CD4-positive, alpha-beta T cell (primary cell): ENCODE data around the gene TMA16. TPM values are rescaled to one million over a fixed set of nuclear protein-coding genes. Genes with fewer than 3 reads are reported as not detected.

ENCODE experiments used
- ATAC-seq: fragments of 200-7000 bp; cut with Tn5 transposase; one replicate; pipeline ENCODE4 v1.10.0; 2022; ENCODE audit warnings: mild to moderate bottlenecking; ENCODE audit not compliant: poor library complexity
- CTCF ChIA-PET: fragments of 350-600 bp; sonication (Branson Sonifier 250); formaldehyde crosslinking; loops from one replicate; lab custom pipeline; 2021; ENCODE audit warnings: antibody characterized with exemption, inconsistent platforms; lab: Charles Lee
- POLR2A ChIA-PET: fragments of 350-600 bp; sonication (Branson Sonifier 250); formaldehyde crosslinking; loops from one replicate; lab custom pipeline; 2021; ENCODE audit warnings: antibody characterized with exemption, inconsistent platforms; lab: Charles Lee
- DNase-seq, 14 experiments: peaks; one replicate each; pipeline ENCODE4 v3.0.0-alpha.2; 2013 to 2020; ENCODE audit warnings: mixed read lengths in 2 of 14
- H3K27ac ChIP-seq, 2 donors: one replicate each; pipeline versions ENCODE4 v1.5.1 to v1.7.0; 2013; ENCODE audit warnings: low read length in 2 of 2, low read depth in 1 of 2, mild to moderate bottlenecking in 1 of 2
- H3K27me3 ChIP-seq, 2 experiments: 1 replicate in 1 of 2; 2 replicates in 1 of 2; pipeline versions ENCODE4 v1.6.1 to v1.7.0; 2013; ENCODE audit warnings: low read length in 2 of 2, control low read depth in 1 of 2, mild to moderate bottlenecking in 1 of 2, moderate library complexity in 1 of 2; ENCODE audit not compliant: insufficient read depth in 2 of 2, control insufficient read depth in 1 of 2
- H3K36me3 ChIP-seq: one replicate; pipeline ENCODE4 v1.6.1; 2013; ENCODE audit warnings: low read length, control low read depth; ENCODE audit not compliant: insufficient read depth
- H3K4me1 ChIP-seq: one replicate; pipeline ENCODE4 v1.6.1; 2013; ENCODE audit warnings: low read length, control low read depth; ENCODE audit not compliant: insufficient read depth
- H3K4me3 ChIP-seq: one replicate; pipeline ENCODE4 v1.5.1; 2013; ENCODE audit warnings: mild to moderate bottlenecking, low read length, moderate library complexity
- H3K9me3 ChIP-seq, 2 experiments: 1 replicate in 1 of 2; 2 replicates in 1 of 2; pipeline versions ENCODE4 v1.6.1 to v1.7.0; 2013; ENCODE audit warnings: low read length in 2 of 2, mild to moderate bottlenecking in 2 of 2, control low read depth in 1 of 2, moderate library complexity in 1 of 2; ENCODE audit not compliant: control insufficient read depth in 1 of 2, insufficient read depth in 1 of 2
- H3K27ac Mint-ChIP-seq: one replicate; pipeline ENCODE4 v1.8.0; 2020; ENCODE audit warnings: mixed read lengths
- H3K27me3 Mint-ChIP-seq: one replicate; pipeline ENCODE4 v1.8.0; 2021; ENCODE audit warnings: mixed read lengths
- H3K36me3 Mint-ChIP-seq: one replicate; pipeline ENCODE4 v1.8.0; 2021; ENCODE audit warnings: low read depth, mixed read lengths
- H3K4me1 Mint-ChIP-seq: one replicate; pipeline ENCODE4 v1.8.0; 2021; ENCODE audit warnings: low read depth, mixed read lengths
- H3K4me3 Mint-ChIP-seq: one replicate; pipeline ENCODE4 v1.8.0; 2020; ENCODE audit warnings: mild to moderate bottlenecking, mixed read lengths
- H3K9me3 Mint-ChIP-seq: one replicate; pipeline ENCODE4 v1.8.0; 2020; ENCODE audit warnings: mixed read lengths
- intact Hi-C, 2 experiments: fragments of 100-400 bp; cut with DNase I in 1 of 2; cut with micrococcal nuclease in 1 of 2; formaldehyde crosslinking; loops; one replicate each; pipeline versions ENCODE4 v1.15.1 to v1.9.0; 2023 to 2025; cut with DNase I, micrococcal nuclease
- total RNA-seq, 174 experiments: library from RNA in 2 of 174; stranded (reverse) in 2 of 174; gene quantifications; one replicate each; pipeline ENCODE4 v1.2.3 and lab custom pipeline; 2021 to 2026
- TF ChIP-seq, protein P1 (sequence below): fragments of 200-600 bp; IDR thresholded peaks from one replicate; pipeline ENCODE4 v1.8.0; 2022; ENCODE audit warnings: antibody characterized with exemption, mild to moderate bottlenecking

TMA16 gene
- total RNA-seq, 2 experiments from 2014 or later = 6.2 to 6.3 TPM

DNA sequence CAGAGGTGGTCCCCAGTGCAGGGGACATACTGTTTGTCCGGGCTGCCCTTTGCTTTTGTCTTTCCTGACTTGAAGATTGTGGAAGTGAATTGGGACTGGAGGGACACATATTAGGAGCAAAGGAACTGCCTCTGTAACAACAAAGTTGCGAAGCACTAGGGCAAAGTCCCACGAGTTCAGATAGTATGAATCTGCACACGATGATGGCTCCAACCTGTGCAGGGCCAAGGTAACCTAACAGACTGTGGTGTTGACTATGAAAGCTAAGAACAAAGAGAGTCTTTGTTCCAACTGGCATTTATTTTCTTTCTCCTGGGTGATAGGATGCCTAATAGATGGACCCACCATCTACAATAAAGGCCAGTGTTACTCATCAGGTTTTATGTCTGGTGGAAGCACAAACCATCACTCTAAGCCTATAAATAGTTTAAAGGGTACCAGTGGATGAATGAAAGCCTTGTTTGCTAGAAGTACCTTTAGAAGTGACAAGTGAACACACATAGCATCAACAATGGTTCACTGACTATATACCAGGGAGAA is 71.8 kb downstream of the TMA16 start:
- POLR2A ChIA-PET = no interaction called here
- H3K4me3 ChIP-seq = no peak overlapping the region
- no peaks in the 10 kb centered on the region for H3K36me3 ChIP-seq
- Mint-ChIP-seq H3K9me3 (peaks cover 4% of the 10 kb centered on the region), H3K36me3 (peaks cover 10% of the 10 kb centered on the region), H3K27ac (no peak overlapping the region), H3K27me3 (no peaks in the 10 kb centered on the region), H3K4me3 (no peak overlapping the region), H3K4me1 (peaks cover 19% of the 10 kb centered on the region)
- no peaks in the 10 kb centered on the region for H3K27me3 ChIP-seq
- TF ChIP-seq, protein P1, sequence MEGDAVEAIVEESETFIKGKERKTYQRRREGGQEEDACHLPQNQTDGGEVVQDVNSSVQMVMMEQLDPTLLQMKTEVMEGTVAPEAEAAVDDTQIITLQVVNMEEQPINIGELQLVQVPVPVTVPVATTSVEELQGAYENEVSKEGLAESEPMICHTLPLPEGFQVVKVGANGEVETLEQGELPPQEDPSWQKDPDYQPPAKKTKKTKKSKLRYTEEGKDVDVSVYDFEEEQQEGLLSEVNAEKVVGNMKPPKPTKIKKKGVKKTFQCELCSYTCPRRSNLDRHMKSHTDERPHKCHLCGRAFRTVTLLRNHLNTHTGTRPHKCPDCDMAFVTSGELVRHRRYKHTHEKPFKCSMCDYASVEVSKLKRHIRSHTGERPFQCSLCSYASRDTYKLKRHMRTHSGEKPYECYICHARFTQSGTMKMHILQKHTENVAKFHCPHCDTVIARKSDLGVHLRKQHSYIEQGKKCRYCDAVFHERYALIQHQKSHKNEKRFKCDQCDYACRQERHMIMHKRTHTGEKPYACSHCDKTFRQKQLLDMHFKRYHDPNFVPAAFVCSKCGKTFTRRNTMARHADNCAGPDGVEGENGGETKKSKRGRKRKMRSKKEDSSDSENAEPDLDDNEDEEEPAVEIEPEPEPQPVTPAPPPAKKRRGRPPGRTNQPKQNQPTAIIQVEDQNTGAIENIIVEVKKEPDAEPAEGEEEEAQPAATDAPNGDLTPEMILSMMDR = no peak
- CTCF ChIA-PET = interaction anchor here (1.3 kb wide), 1 partner anchor 16 kb away, joined by 6 read pairs; no protein-coding TSS in a partner anchor
- intact Hi-C loops = loop anchor here (5.0 kb wide), 2 partner anchors 51 to 914 kb away; no protein-coding TSS in a partner anchor
- no peak overlapping the region for H3K27ac ChIP-seq
- H3K4me1 ChIP-seq = no peaks in the 10 kb centered on the region
- H3K9me3 ChIP-seq = peaks cover 0 to 4% of the 10 kb centered on the region in 2 experiments
- ATAC-seq (no peak), DNase-seq (no peak)

DNA sequence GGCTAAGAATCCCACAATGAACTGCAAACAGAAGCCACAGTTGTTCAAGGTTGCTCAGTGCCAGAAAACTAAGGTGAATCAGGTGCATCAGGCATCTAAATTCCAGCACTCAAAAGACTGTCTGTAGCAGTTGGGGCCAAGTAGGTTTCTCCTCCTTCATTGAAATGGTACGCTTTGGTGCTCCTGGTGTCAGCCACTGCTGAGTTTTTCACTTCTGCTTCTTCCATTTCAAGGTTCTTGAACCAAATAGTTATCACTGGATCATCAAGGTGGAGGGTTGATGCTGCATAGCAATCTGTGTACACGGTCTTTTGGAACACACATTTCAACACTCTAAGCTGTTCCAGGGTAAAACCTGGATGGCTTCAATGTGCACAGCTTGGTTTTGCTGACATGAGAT is 74.4 kb downstream of the TMA16 start:
- Histone ChIP-seq H3K27ac (no peak overlapping the region), H3K36me3 (no peaks in the 10 kb centered on the region), H3K4me1 (no peaks in the 10 kb centered on the region), H3K9me3 (no peaks in the 10 kb centered on the region), H3K27me3 (no peaks in the 10 kb centered on the region), H3K4me3 (no peak overlapping the region)
- Mint-ChIP-seq H3K36me3 (no peaks in the 10 kb centered on the region), H3K27me3 (no peaks in the 10 kb centered on the region), H3K27ac (no peak overlapping the region), H3K4me3 (no peak overlapping the region), H3K9me3 (no peaks in the 10 kb centered on the region), H3K4me1 (peaks cover 14% of the 10 kb centered on the region)
- DNase-seq = no peak
- CTCF ChIA-PET = no interaction called here
- intact Hi-C loops = loop anchor here (5.0 kb wide), 2 partner anchors 48 to 917 kb away; no protein-coding TSS in a partner anchor
- TF ChIP-seq, protein P1 = no peak
- POLR2A ChIA-PET = no interaction called here
- ATAC-seq = no peak

Other genes with a start within 250 kb of the TMA16 start
- not detected for gene NPY1R, start 162.1 kb upstream of the TMA16 start, total RNA-seq
- not detected for gene NPY5R, start 150.8 kb upstream of the TMA16 start, total RNA-seq
- not detected for gene TKTL2, start 20.9 kb upstream of the TMA16 start, total RNA-seq